Neural cell (in vitro differentiated cells): ENCODE measurements around the gene EPS8. TPM values are rescaled to one million over a fixed set of nuclear protein-coding genes. Genes with fewer than 3 reads are reported as not detected.

Experiments used
- H2AFZ ChIP-seq: fragments of 200-600, 300-800 bp; sonication (generic), shearing (Covaris generic); 2 replicates; pipeline ENCODE4 v1.6.0; 2014; ENCODE audit warnings: low read depth, mild to moderate bottlenecking, antibody characterized with exemption, low read length, moderate library complexity
- H3F3A ChIP-seq: fragments of 200-600 bp; shearing (Covaris generic); 2 replicates; pipeline ENCODE4 v1.6.1; 2016; ENCODE audit warnings: mild to moderate bottlenecking, moderate library complexity, mixed read lengths, antibody characterized with exemption, low read length; ENCODE audit not compliant: insufficient read depth, poor library complexity, severe bottlenecking
- H3K27ac ChIP-seq: fragments of 200-600, 300-800 bp; sonication (generic), shearing (Covaris generic); 2 replicates; pipeline ENCODE4 v1.5.1; 2014; ENCODE audit warnings: mild to moderate bottlenecking, low read length, moderate library complexity
- H3K27me3 ChIP-seq: fragments of 300-800, 200-600 bp; sonication (generic), shearing (Covaris generic); 2 replicates; pipeline ENCODE4 v1.6.0; 2014; ENCODE audit warnings: mild to moderate bottlenecking, low read depth, low read length, moderate library complexity; ENCODE audit not compliant: insufficient read depth
- H3K36me3 ChIP-seq: fragments of 300-800, 200-600 bp; sonication (generic), shearing (Covaris generic); 2 replicates; pipeline ENCODE4 v1.5.1; 2014; ENCODE audit warnings: mild to moderate bottlenecking, antibody characterized with exemption, low read length, moderate library complexity; ENCODE audit not compliant: insufficient read depth
- H3K4me2 ChIP-seq: fragments of 300-800, 200-600 bp; sonication (generic), shearing (Covaris generic); 2 replicates; pipeline ENCODE4 v1.6.0; 2014; ENCODE audit warnings: mild to moderate bottlenecking, low read length
- H3K4me3 ChIP-seq: fragments of 300-800, 200-600 bp; sonication (generic), shearing (Covaris generic); 2 replicates; pipeline ENCODE4 v1.5.1; 2014; ENCODE audit warnings: mild to moderate bottlenecking, low read length, moderate library complexity
- H3K79me2 ChIP-seq: fragments of 200-600 bp; shearing (Covaris generic); replicated peaks from 2 replicates; pipeline ENCODE4 v1.6.0; 2014; ENCODE audit warnings: mild to moderate bottlenecking, low read length, moderate library complexity; ENCODE audit not compliant: insufficient read depth
- H3K9ac ChIP-seq: fragments of 300-800, 200-600 bp; sonication (generic), shearing (Covaris generic); 2 replicates; pipeline ENCODE4 v1.6.1; 2016; ENCODE audit warnings: mild to moderate bottlenecking, low read length, mixed read lengths
- H3K9me2 ChIP-seq: fragments of 200-600 bp; shearing (Covaris generic); 2 replicates; pipeline ENCODE4 v1.6.1; 2016; ENCODE audit warnings: mild to moderate bottlenecking, low read length, mixed read lengths; ENCODE audit not compliant: insufficient read depth
- H3K9me3 ChIP-seq: fragments of 200-600, 300-800 bp; sonication (generic), shearing (Covaris generic); 2 replicates; pipeline ENCODE4 v1.6.1; 2016; ENCODE audit warnings: mild to moderate bottlenecking, mixed run types, low read length, moderate library complexity, mixed read lengths
- H4K20me1 ChIP-seq: fragments of 200-600 bp; shearing (Covaris generic); 2 replicates; pipeline ENCODE4 v1.6.1; 2016; ENCODE audit warnings: mild to moderate bottlenecking, mixed run types; ENCODE audit not compliant: insufficient read depth
- MXI1 ChIP-seq: fragments of 450-650 bp; conservative IDR thresholded peaks from 2 replicates; pipeline ENCODE4 v1.6.1; 2014; ENCODE audit warnings: antibody characterized with exemption, mild to moderate bottlenecking; ENCODE audit not compliant: poor library complexity, severe bottlenecking
- POLR2AphosphoS5 ChIP-seq: IDR thresholded peaks from 2 replicates; pipeline ENCODE4 v1.6.1; 2012
- RAD21 ChIP-seq: fragments of 450-650 bp; conservative IDR thresholded peaks from 2 replicates; pipeline ENCODE4 v1.6.1; 2014; ENCODE audit warnings: antibody characterized with exemption, mild to moderate bottlenecking, moderate library complexity
- SMC3 ChIP-seq: fragments of 450-650 bp; conservative IDR thresholded peaks from 2 replicates; pipeline ENCODE4 v1.6.1; 2014; ENCODE audit warnings: antibody characterized with exemption, mild to moderate bottlenecking, moderate library complexity; ENCODE audit not compliant: poor library complexity
- TAF1 ChIP-seq: IDR thresholded peaks from 2 replicates; pipeline ENCODE4 v1.6.1; 2012; ENCODE audit warnings: low read depth
- polyA plus RNA-seq: library from polyadenylated mRNA; depleted of rRNA; stranded (reverse); fragments of >200 nt; gene quantifications from 2 replicates; pipeline ENCODE4 v1.2.3, GENCODE V29; 2014
- TF ChIP-seq, protein P1 (sequence below): IDR thresholded peaks from 2 replicates; pipeline ENCODE4 v1.6.1; 2012; ENCODE audit warnings: borderline replicate concordance

The EPS8 gene
- polyA plus RNA-seq, 1 donor from 2014 or later, result 12.2 TPM

DNA sequence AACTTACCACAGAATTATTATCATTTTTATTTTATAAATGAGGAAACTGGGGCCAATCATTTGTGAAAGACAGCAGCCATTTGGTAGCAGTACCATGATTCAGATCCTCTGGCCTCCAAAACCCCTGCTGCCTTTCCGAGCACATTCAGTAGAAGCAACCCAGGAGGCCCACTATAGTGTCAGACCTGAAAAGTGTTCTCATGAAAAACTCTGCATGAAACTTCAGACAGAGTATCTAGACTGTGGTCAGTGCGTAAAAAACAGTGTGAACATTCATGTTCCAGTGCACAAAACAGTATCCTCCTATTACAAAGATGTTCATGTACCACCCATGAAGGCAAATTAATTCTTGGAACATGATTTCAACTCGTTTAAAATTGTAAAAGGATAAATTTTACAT lies 112.0 kb downstream of the EPS8 start:
- H3K79me2 ChIP-seq, result no peaks in the 10 kb centered on the region
- no peaks in the 10 kb centered on the region for H3K9me3 ChIP-seq
- no peak overlapping the region for H2AFZ ChIP-seq
- H4K20me1 ChIP-seq, result no peaks in the 10 kb centered on the region
- H3K27me3 ChIP-seq, result no peaks in the 10 kb centered on the region
- no peak overlapping the region for H3K9ac ChIP-seq
- H3K4me2 ChIP-seq, result no peak overlapping the region
- H3K4me3 ChIP-seq, result no peak overlapping the region
- TF ChIP-seq SMC3, result no peak
- TF ChIP-seq TAF1, result no peak
- no peak overlapping the region for H3K27ac ChIP-seq
- no peaks in the 10 kb centered on the region for H3K9me2 ChIP-seq
- no peaks in the 10 kb centered on the region for H3K36me3 ChIP-seq
- H3F3A ChIP-seq, result no peaks in the 10 kb centered on the region

DNA sequence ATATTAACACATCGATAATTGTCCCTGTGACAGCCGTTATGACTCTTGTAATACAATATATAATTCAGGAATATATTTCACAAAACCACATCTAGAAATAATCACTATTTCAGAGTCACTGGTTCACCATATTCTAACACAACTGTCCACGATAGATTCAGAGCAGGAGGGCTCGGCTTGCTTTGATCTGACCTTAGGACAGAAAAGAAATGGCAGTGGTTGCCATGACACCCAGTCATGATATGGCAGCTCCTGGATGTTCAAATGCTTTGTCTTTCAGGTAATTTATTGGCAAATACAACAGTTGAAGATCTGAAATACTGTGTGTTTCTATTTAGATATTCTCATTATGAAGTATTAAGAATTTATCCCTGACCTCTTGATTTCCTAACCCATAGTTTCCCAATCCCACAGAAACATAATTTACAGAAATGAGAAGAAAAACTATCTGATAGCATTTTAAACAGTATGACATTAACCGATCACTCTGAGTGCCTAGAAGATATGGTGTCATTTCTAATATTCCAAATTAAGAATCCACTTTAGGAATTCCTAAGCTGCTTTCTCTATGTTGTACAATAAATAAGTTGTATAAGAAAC lies 116.4 kb downstream of the EPS8 start:
- Histone ChIP-seq H3K79me2 (no peaks in the 10 kb centered on the region), H3K27ac (peak overlapping the region; percentile 47)
- TF ChIP-seq RAD21 (no peak), POLR2AphosphoS5 (peak; percentile 34), TAF1 (no peak)
- TF ChIP-seq, protein P1, sequence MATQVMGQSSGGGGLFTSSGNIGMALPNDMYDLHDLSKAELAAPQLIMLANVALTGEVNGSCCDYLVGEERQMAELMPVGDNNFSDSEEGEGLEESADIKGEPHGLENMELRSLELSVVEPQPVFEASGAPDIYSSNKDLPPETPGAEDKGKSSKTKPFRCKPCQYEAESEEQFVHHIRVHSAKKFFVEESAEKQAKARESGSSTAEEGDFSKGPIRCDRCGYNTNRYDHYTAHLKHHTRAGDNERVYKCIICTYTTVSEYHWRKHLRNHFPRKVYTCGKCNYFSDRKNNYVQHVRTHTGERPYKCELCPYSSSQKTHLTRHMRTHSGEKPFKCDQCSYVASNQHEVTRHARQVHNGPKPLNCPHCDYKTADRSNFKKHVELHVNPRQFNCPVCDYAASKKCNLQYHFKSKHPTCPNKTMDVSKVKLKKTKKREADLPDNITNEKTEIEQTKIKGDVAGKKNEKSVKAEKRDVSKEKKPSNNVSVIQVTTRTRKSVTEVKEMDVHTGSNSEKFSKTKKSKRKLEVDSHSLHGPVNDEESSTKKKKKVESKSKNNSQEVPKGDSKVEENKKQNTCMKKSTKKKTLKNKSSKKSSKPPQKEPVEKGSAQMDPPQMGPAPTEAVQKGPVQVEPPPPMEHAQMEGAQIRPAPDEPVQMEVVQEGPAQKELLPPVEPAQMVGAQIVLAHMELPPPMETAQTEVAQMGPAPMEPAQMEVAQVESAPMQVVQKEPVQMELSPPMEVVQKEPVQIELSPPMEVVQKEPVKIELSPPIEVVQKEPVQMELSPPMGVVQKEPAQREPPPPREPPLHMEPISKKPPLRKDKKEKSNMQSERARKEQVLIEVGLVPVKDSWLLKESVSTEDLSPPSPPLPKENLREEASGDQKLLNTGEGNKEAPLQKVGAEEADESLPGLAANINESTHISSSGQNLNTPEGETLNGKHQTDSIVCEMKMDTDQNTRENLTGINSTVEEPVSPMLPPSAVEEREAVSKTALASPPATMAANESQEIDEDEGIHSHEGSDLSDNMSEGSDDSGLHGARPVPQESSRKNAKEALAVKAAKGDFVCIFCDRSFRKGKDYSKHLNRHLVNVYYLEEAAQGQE, result peak; percentile 52

DNA sequence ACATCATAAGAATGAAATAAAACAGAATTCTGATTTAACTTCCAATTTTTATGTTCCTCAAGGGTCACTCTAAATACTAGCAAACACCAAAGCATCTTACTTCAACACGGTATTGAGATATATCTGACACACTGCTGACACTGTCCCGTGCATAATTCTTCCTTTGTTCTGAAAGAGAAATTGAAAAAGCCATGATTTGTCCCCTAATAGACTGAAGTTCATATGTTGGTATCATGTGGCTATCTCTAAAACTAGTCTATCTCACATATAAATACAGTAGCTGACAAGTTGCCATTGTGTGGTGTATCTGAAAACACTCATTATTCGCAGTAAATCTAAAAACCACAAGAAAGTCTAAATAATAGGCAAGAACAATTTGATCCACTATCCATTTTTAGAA lies 118.4 kb downstream of the EPS8 start:
- no peaks in the 10 kb centered on the region for H3K36me3 ChIP-seq
- H3K4me3 ChIP-seq, result no peak overlapping the region
- H3K9me2 ChIP-seq, result no peaks in the 10 kb centered on the region
- no peak overlapping the region for H3K4me2 ChIP-seq
- H3K27ac ChIP-seq, result no peak overlapping the region
- H2AFZ ChIP-seq, result no peak overlapping the region
- H3K9me3 ChIP-seq, result no peaks in the 10 kb centered on the region
- no peaks in the 10 kb centered on the region for H3K27me3 ChIP-seq
- H3K79me2 ChIP-seq, result no peaks in the 10 kb centered on the region
- H3F3A ChIP-seq, result no peaks in the 10 kb centered on the region
- TF ChIP-seq SMC3 (no peak), TAF1 (no peak), MXI1 (no peak), RAD21 (no peak)
- TF ChIP-seq, protein P1, result no peak
- no peaks in the 10 kb centered on the region for H4K20me1 ChIP-seq
- H3K9ac ChIP-seq, result no peak overlapping the region

More for the DNA sequence above, 116.4 kb downstream of the EPS8 start:
- H3K4me3 ChIP-seq, result peak overlapping the region; percentile 12
- H3F3A ChIP-seq, result no peaks in the 10 kb centered on the region
- no peak overlapping the region for H3K9ac ChIP-seq
- no peaks in the 10 kb centered on the region for H4K20me1 ChIP-seq
- no peaks in the 10 kb centered on the region for H3K27me3 ChIP-seq
- H3K4me2 ChIP-seq, result peak overlapping the region; percentile 28
- no peaks in the 10 kb centered on the region for H3K9me3 ChIP-seq
- no peak overlapping the region for H2AFZ ChIP-seq
- H3K36me3 ChIP-seq, result no peaks in the 10 kb centered on the region
- no peaks in the 10 kb centered on the region for H3K9me2 ChIP-seq
